ENCODE results near the gene CAMTA1. TPM values are rescaled to one million over a fixed set of nuclear protein-coding genes. Genes with fewer than 3 reads are reported as not detected.

Gene CAMTA1
- total RNA-seq, 1 donor from 2014 or later, result 77.6 TPM

DNA sequence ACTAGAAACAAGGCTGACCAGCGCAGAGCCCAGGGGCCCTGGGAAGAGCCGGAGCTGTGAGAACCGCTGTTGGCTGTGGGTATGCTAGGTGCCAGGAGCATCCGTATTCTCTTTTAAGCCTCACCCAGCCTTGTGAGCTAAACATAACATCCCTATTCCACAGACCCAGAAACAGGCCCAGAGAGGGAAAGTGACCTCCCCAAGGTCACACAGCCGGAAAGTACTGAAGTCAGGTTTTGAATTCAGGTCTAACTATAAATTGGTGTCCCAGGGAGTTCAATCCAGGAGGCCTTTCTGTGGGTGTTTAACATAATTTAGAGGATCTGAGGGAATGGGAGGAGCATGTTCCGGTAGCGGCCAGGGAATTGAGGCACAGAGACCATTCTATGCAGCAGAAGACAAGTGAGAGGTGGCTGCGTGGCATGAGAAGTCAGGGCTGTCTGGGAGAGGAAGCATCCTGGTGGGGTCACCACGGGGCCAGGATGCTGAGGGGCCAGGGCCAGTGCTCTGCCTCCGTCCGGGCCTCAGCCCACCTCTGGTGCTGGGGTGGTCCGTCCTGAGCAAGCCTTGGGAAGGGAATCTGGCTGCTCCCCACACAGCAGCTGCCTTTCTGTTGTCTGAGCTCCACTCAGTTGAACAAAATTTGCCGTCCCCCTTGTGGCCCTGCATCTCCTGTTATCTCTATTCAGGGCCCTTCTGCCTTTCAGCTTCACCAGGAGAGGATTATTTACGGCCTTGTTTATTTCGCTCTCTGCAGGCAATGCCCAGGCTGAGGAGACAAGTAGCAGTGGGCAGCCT is 647.0 kb downstream of the CAMTA1 start:
- Histone ChIP-seq H3K4me3 (ENCODE audit: insufficient read depth, low read depth, low read length) (no peak overlapping the region), H3K79me2 (ENCODE audit: insufficient read depth, low read length) (no peaks in the 10 kb centered on the region), H3K4me2 (ENCODE audit: low read length) (no peak overlapping the region), H3K36me3 (ENCODE audit: insufficient read depth, low read length) (no peaks in the 10 kb centered on the region), H2AFZ (ENCODE audit: low read depth, low read length) (no peak overlapping the region), H3K9me3 (ENCODE audit: insufficient read depth, low read depth, low read length) (no peaks in the 10 kb centered on the region), H3K27me3 (ENCODE audit: insufficient read depth, low read length) (no peaks in the 10 kb centered on the region), H4K20me1 (ENCODE audit: insufficient read depth, low read length) (no peaks in the 10 kb centered on the region), H3K4me1 (ENCODE audit: insufficient read depth, low read length) (peaks cover under 1% of the 10 kb centered on the region), H3K27ac (ENCODE audit: low read depth, low read length) (no peak overlapping the region), H3K9ac (ENCODE audit: low read length) (no peak overlapping the region)
- no peak for FAIRE-seq
- H3K36me3 Mint-ChIP-seq (ENCODE audit: low read depth, unreplicated experiment), result no peaks in the 10 kb centered on the region
- no peaks in the 10 kb centered on the region for H3K4me1 Mint-ChIP-seq (ENCODE audit: low read depth, unreplicated experiment)
- TF ChIP-seq EZH2 (IDR thresholded peaks at IDR 0.05; ENCODE audit: insufficient read depth, low read length) (no peak), CTCF (IDR thresholded peaks at IDR 0.05; ENCODE audit: insufficient read depth, low read depth, low read length) (no peak)
- H3K9me3 Mint-ChIP-seq (ENCODE audit: unreplicated experiment), result peaks cover 4% of the 10 kb centered on the region
- no peak overlapping the region for H3K27ac Mint-ChIP-seq (ENCODE audit: unreplicated experiment)
- no peak for DNase-seq (ENCODE audit: low read depth)
- H3K4me3 Mint-ChIP-seq (ENCODE audit: unreplicated experiment), result no peak overlapping the region
- peaks cover 9% of the 10 kb centered on the region for H3K27me3 Mint-ChIP-seq (ENCODE audit: low read depth, unreplicated experiment)

- DNase-seq (ENCODE audit: low read depth), result no peak
- Histone ChIP-seq H4K20me1 (ENCODE audit: insufficient read depth, low read length) (no peaks in the 10 kb centered on the region), H3K36me3 (ENCODE audit: insufficient read depth, low read length) (no peaks in the 10 kb centered on the region), H3K9ac (ENCODE audit: low read length) (no peak overlapping the region), H2AFZ (ENCODE audit: low read depth, low read length) (no peak overlapping the region), H3K4me3 (ENCODE audit: insufficient read depth, low read depth, low read length) (no peak overlapping the region), H3K27ac (ENCODE audit: low read depth, low read length) (no peak overlapping the region), H3K79me2 (ENCODE audit: insufficient read depth, low read length) (no peaks in the 10 kb centered on the region), H3K4me1 (ENCODE audit: insufficient read depth, low read length) (no peaks in the 10 kb centered on the region), H3K27me3 (ENCODE audit: insufficient read depth, low read length) (no peaks in the 10 kb centered on the region), H3K9me3 (ENCODE audit: insufficient read depth, low read depth, low read length) (no peaks in the 10 kb centered on the region), H3K4me2 (ENCODE audit: low read length) (no peak overlapping the region)
- no peak for TF ChIP-seq EZH2 (IDR thresholded peaks at IDR 0.05; ENCODE audit: insufficient read depth, low read length)
- TF ChIP-seq CTCF (IDR thresholded peaks at IDR 0.05; ENCODE audit: insufficient read depth, low read depth, low read length), result no peak
- no peak overlapping the region for H3K27ac Mint-ChIP-seq (ENCODE audit: unreplicated experiment)
- H3K4me3 Mint-ChIP-seq (ENCODE audit: unreplicated experiment), result no peak overlapping the region
- H3K4me1 Mint-ChIP-seq (ENCODE audit: low read depth, unreplicated experiment), result no peaks in the 10 kb centered on the region
- peaks cover 4% of the 10 kb centered on the region for H3K9me3 Mint-ChIP-seq (ENCODE audit: unreplicated experiment)
- H3K27me3 Mint-ChIP-seq (ENCODE audit: low read depth, unreplicated experiment), result peaks cover 7% of the 10 kb centered on the region
- FAIRE-seq, result no peak
- H3K36me3 Mint-ChIP-seq (ENCODE audit: low read depth, unreplicated experiment), result no peaks in the 10 kb centered on the region
Measured at GRCh38 chr1:7432900-7433380, 647.7 kb downstream of the CAMTA1 start.

- Histone ChIP-seq H3K27me3 (ENCODE audit: insufficient read depth, low read length) (no peaks in the 10 kb centered on the region), H4K20me1 (ENCODE audit: insufficient read depth, low read length) (no peaks in the 10 kb centered on the region), H3K4me2 (ENCODE audit: low read length) (no peak overlapping the region), H3K4me1 (ENCODE audit: insufficient read depth, low read length) (no peaks in the 10 kb centered on the region), H3K4me3 (ENCODE audit: insufficient read depth, low read depth, low read length) (no peak overlapping the region), H3K36me3 (ENCODE audit: insufficient read depth, low read length) (no peaks in the 10 kb centered on the region), H3K27ac (ENCODE audit: low read depth, low read length) (no peak overlapping the region), H3K79me2 (ENCODE audit: insufficient read depth, low read length) (no peaks in the 10 kb centered on the region), H3K9me3 (ENCODE audit: insufficient read depth, low read depth, low read length) (no peaks in the 10 kb centered on the region), H2AFZ (ENCODE audit: low read depth, low read length) (no peak overlapping the region), H3K9ac (ENCODE audit: low read length) (no peak overlapping the region)
- H3K4me3 Mint-ChIP-seq (ENCODE audit: unreplicated experiment), result no peak overlapping the region
- DNase-seq (ENCODE audit: low read depth) (no peak), FAIRE-seq (no peak)
- peaks cover 4% of the 10 kb centered on the region for H3K27me3 Mint-ChIP-seq (ENCODE audit: low read depth, unreplicated experiment)
- peaks cover 1% of the 10 kb centered on the region for H3K9me3 Mint-ChIP-seq (ENCODE audit: unreplicated experiment)
- no peak for TF ChIP-seq EZH2 (IDR thresholded peaks at IDR 0.05; ENCODE audit: insufficient read depth, low read length)
- no peak for TF ChIP-seq CTCF (IDR thresholded peaks at IDR 0.05; ENCODE audit: insufficient read depth, low read depth, low read length)
- no peak overlapping the region for H3K27ac Mint-ChIP-seq (ENCODE audit: unreplicated experiment)
- no peaks in the 10 kb centered on the region for H3K4me1 Mint-ChIP-seq (ENCODE audit: low read depth, unreplicated experiment)
- no peaks in the 10 kb centered on the region for H3K36me3 Mint-ChIP-seq (ENCODE audit: low read depth, unreplicated experiment)
Measured at GRCh38 chr1:7434566-7434965, 649.3 kb downstream of the CAMTA1 start.

Data from astrocyte (in vitro differentiated cells and primary cell).